CMK (cell line): ENCODE measurements around the gene KDM2A.

ENCODE experiments used
- DNase-seq: peaks from one replicate; pipeline ENCODE4 v3.0.0-alpha.2; 2010; ENCODE audit warnings: low read depth

The KDM2A gene

DNA sequence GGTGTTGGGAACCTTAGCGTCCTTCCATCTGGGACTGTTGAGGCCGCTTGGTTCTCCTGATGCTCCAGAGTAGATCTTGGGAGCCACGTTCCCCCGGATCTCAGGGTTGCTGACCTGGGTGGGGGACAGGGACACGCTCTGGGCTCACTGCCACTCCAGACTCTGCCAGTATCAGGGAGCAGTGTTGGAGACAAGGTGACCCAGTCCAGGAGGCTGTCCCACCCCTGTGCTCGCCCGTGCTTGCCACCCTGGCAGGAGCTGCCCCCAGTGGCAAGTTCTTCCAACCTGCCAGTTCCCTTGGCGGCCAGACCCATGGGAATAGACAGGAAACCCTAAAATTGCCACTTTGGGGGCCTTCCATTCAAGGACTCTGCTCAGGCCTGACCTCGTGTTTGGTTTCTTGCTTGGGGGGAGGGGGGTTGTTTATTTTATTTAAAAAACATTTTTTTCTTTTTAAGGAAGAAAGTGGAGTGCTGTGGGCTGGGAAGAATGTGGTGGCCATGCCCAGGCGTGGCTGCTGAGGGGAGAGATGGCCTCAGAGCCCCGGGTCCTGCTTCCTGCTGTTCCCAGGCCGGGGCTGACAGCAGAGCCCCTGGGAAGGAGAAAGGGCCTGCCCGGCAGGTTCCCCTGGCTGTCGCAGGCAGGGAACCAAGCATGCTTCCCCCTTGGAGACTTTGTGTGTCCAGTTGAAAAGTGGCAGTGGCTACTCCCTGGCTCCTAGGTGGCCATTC is 154.4 kb downstream of the KDM2A start:
- DNase-seq: no peak

GRCh38 chr11:67274768-67275605 is 155.9 kb downstream of the KDM2A start:
- no peak for DNase-seq

DNA sequence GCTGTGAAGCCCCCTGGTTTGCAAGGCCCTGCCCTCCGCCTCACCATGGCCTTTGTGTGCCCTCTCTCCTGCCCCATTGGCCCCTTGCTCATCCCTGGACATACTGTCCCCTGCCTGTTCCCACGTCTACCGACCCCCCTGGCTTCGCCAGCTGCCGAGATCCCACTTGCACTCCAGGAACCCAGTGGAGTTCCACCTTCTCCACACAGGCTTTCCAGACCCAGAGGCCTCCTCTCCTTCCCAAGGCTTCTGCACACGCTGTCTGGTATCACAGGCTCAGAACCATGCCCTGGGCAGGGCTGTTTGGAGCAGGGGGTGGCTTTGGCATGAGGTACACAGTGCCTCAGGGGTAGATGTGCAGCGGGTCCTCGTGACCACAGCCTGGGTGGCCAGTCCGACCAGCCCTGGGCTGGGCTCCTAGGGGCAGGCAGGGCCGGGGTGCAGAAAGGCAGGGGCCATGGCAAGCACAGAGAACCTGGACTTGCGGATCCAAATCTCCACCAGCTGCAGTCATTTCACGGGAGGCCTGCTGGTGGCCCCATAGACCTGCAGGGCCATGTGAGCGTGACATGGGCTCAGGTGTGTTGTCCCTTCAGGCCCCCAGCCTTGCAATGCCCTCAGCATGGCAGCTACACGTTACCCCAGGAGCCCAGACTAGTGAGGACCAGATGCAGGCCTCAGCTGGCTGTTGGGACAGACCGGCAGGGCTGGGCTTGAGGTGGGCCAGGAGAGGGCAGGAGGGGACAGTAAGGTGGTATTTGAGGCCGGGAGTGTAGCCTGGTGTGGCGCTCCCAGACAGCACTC is 156.7 kb downstream of the KDM2A start:
- DNase-seq: no peak

DNA sequence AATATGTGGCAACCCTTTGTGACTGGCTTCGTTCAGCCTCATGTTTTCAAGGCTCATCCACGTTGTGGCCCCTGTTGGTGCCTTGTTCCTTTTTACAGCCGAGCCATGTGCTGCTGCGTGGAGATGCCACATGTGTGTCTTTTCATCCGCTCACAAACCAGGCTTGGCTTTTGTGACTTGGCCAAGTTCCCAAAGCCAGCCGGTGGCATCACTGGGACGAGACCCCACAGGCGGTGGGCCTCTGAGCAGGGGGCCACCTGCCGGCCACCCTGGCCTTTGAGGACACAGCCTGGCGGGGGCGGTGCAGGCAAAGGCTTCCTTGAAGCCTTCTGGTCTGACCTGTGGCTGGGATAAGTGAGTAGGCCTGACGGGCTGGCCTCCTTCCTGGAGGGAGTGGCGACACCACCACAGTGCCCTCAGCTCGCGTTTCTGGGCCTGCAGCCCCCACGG is 157.7 kb downstream of the KDM2A start:
- peak; percentile 92 for DNase-seq

- peak; percentile 98 for DNase-seq
Measured at GRCh38 chr11:67277231-67277961, 158.3 kb downstream of the KDM2A start.

GRCh38 chr11:67278135-67278938 is 159.3 kb downstream of the KDM2A start:
- no peak for DNase-seq

- DNase-seq: no peak
Measured at GRCh38 chr11:67278939-67279588, 160.0 kb downstream of the KDM2A start.

DNA sequence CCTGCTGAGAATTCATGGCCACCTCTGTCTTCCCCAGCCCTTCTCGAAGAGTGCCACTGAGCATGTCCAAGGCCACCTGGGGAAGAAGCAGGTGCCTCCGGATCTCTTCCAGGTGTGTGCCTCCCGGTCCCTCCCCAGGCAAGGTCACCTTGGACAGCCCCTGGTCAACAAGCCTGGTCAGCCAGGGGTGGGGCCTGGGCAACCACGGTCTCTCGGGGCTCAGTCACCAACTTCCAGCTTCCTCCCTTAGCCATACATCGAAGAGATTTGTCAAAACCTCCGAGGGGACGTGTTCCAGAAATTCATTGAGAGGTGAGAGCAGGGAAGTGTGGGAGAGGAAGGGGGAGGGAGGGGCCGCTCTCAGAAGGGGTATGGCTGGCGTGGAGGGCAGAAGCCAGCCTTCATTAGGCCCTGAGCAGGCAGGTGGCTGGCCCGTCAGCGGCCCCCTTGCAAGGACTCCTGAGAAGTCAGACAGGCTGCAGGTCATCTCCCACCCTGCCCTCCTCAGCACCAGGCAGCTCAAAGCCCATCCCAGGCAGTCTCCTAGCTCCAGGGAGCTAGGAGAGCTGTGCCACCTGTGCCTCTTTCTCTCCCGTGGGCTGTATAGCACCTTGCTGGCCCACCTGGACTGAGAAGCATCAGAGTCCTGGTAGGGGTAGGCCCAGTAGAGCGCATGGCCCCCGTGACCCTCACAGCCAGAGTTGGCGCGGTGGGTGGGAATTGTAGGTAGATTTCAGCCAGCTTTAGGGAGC is 160.7 kb downstream of the KDM2A start:
- DNase-seq: no peak

DNA sequence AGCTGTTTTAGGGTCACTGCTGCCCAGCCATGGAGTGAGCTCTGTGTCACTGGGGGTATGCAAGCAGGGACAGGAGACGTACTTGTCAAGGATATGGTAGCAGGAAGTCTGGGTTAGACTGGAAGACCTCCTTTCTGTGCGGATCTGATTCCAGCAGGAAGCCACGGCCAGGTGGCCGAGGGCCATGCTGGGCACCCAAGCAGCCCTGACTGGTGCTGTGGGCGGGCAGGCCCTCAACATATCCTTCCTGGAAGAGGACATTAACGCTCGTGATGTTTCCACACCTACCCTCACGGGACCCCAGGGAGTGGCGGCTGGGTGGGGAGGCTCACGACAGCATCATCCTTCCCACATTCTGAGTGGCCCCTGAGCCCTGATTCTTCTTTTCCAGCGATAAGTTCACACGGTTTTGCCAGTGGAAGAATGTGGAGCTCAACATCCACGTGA is 161.3 kb downstream of the KDM2A start:
- DNase-seq: no peak

DNA sequence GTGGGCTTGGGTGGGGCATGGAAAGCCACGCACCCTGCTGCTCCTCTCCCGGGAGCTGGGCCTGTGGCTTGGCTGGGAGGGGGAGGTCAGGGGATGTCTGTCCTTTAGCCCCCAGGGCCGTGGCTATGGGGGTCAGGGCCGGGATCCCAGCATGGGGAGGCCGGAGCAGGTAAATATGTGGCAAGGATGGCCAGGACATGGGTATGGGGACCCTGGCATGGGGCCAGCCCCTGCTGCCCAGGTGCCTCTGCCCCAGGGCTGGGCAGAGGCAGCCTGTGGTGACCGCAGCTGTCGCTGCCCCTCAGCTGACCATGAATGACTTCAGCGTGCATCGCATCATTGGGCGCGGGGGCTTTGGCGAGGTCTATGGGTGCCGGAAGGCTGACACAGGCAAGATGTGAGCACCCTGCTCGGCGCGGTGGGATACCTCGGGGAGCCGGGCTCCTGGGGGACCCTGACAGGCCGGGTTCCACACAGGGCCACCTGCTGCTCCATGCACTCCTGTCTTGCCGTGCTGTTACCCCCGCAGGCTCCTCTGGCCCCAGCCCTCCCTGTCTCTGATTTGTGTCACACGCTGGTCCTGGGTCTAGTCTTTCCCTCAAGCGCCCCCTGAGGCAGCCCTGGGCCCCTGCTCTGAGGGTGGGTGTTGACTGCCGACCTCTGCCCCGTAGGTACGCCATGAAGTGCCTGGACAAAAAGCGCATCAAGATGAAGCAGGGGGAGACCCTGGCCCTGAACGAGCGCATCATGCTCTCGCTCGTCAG is 161.9 kb downstream of the KDM2A start:
- no peak for DNase-seq

DNA sequence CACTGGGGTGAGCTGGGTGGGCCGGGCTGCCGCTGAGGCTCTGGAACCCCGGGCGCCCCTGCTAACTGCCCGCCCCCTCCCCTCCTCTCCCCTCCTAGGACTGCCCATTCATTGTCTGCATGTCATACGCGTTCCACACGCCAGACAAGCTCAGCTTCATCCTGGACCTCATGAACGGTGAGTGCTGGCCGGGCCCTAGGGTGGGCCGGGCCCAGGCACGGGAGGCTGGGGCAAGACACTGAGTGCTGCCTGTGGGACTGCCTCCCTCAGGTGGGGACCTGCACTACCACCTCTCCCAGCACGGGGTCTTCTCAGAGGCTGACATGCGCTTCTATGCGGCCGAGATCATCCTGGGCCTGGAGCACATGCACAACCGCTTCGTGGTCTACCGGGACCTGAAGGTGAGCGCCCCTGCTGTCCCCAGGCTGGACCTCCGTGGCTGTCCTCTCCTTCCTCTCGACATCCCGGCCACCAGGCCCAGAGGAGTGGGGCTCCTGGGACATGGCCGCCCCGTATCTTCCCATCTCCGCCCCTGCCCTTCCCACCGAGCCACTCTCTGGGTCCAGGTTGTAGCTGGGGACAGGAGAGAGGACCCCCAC is 162.6 kb downstream of the KDM2A start:
- DNase-seq: no peak

- DNase-seq: no peak
Measured at GRCh38 chr11:67282155-67282875, 163.3 kb downstream of the KDM2A start.

- DNase-seq: no peak
Measured at GRCh38 chr11:67282876-67283371, 163.9 kb downstream of the KDM2A start.

DNA sequence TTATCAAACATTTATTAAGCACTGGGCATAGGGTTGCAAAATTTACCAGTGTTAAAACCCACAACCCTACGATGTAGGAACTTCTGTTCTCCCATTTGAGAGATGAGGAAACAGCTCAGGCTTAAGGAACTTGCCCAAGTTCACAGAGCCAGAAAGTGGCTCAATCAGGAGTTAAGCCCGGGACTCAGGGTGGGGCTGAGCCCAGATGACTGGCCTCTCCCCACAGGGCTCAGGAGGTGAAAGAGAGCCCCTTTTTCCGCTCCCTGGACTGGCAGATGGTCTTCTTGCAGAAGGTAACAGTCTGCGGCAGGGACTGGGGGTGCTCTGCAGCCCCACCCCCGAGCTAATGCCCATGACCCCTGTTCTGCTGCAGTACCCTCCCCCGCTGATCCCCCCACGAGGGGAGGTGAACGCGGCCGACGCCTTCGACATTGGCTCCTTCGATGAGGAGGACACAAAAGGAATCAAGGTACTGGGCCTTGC is 164.5 kb downstream of the KDM2A start:
- no peak for DNase-seq

DNA sequence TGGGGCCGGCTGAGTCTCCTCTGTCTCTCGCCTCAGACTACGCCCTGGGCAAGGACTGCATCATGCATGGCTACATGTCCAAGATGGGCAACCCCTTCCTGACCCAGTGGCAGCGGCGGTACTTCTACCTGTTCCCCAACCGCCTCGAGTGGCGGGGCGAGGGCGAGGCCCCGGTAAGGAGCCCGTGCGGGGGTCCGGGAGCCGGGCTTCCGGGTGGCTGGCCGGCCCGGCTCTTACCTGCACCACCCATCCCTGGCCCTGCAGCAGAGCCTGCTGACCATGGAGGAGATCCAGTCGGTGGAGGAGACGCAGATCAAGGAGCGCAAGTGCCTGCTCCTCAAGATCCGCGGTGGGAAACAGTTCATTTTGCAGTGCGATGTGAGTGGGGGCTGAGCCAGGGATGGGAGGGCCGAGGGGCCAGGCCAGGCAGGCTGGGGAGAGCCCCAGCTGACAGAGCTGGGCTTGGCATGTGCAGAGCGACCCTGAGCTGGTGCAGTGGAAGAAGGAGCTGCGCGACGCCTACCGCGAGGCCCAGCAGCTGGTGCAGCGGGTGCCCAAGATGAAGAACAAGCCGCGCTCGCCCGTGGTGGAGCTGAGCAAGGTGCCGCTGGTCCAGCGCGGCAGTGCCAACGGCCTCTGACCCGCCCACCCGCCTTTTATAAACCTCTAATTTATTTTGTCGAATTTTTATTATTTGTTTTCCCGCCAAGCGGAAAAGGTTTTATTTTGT is 165.9 kb downstream of the KDM2A start:
- no peak for DNase-seq
